HG03025 (cell line): ENCODE measurements around the gene DNTT.

Experiments
- ATAC-seq: cut with Tn5 transposase; IDR thresholded peaks from one replicate; pipeline ENCODE4 v1.9.1; 2021; ENCODE audit warnings: mild to moderate bottlenecking, moderate library complexity; ENCODE audit not compliant: unreplicated experiment, low FRiP score

Gene DNTT

GRCh38 chr10:96275685-96276418 is 28.4 kb upstream of the DNTT start:
- ATAC-seq, result no peak

DNA sequence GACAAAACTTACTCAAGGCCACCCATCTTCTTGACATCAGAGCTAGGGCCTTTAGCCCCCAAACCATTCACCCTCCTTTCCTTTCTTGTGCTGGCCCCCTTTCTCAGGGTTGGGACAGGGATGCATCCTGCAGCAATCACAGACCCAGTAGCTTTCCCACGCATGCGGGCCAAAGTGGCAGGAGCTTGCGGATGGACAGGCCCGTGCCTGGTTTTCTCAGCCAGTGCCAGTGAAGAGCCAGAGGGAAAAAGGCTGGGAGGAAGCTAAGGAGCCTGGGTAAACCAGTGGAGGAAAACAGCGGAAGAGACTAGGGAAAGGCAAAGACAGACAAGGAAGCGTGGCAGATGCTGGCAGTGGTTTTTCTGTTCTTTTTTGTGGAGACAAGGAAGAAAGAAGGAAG is 27.8 kb upstream of the DNTT start:
- ATAC-seq, result no peak

GRCh38 chr10:96276831-96277230 is 27.4 kb upstream of the DNTT start:
- no peak for ATAC-seq

GRCh38 chr10:96279191-96279641 is 25.0 kb upstream of the DNTT start:
- ATAC-seq, result no peak

DNA sequence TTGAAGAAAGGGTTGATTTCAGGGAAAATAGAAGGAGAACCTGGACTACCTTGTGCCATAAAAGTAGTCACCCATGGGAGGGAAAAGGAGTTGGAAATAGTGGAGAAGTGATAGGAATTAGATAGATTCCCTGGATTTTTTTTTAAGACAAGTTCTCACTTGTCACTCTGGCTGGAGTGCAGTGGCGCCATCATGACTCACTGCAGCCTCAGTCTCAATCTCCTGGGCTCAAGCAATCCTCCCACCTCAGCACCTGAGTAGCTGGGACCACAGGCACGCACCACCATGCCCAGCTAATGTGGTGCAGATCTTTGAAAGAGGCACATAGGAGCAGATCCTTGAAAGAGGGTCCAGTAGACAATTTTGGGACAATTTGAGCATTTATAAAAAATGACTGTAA is 23.4 kb upstream of the DNTT start:
- no peak for ATAC-seq

- ATAC-seq, result no peak
Observed at GRCh38 chr10:96281444-96282029, 22.7 kb upstream of the DNTT start.

GRCh38 chr10:96283351-96283750 is 20.9 kb upstream of the DNTT start:
- ATAC-seq, result no peak

- no peak for ATAC-seq
Observed at GRCh38 chr10:96283756-96284155, 20.5 kb upstream of the DNTT start.

GRCh38 chr10:96285331-96285752 is 18.9 kb upstream of the DNTT start:
- no peak for ATAC-seq

DNA sequence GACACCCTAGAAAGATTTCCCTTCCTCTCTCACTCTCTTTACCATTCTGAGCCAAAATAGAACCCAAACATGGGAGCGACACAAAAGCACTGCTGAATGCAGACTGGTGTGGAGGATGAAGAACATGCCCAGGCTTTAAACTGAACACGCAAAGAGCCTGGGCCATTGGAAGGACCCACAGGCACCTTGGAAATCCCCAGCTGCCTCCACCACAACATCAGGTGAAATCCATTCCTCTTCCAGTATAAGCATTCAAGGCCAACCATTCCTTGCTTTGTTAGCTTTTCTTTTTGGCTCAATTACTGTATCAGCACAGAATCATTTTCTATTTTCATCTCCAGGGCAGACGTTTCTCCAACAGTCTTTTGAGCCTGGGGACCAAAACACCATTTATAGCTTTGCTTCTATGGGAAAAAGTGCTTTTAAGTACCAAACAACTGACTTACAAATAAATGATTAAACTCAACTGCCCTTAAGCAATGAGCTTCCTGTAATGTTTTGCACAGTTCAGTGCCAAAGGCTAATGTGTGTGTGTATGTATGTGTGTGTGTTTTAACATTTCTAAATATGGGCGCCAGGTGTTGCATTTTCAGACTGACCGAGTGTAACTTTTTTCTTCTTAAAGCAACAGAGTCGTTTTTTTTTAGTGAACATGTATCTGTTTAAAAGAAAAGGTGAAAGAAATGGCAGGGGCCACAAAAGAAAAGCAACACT is 16.7 kb upstream of the DNTT start:
- ATAC-seq, result peak; percentile 37

DNA sequence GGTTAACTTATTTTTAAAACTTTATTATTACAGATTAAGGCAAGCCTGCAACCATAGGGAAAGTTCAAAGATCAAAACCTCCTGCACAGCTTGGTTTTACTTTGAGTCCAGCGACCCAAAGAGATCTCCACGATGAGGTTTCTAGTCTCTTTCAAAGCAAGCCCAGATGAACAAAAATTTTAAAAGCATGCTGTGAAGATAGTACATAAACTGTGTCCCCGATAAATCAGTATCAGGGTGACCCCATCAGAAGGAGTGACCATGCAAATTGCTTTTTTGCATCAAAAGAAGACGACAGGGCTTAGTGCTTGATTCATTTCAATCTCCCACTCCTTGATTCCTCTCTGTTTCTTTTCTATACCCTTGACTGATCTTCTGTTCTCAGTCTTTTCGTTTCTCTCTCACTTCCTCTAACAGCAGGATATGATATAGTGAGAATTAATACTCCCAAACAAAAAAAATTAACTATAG is 16.0 kb upstream of the DNTT start:
- ATAC-seq, result peak; percentile 40

DNA sequence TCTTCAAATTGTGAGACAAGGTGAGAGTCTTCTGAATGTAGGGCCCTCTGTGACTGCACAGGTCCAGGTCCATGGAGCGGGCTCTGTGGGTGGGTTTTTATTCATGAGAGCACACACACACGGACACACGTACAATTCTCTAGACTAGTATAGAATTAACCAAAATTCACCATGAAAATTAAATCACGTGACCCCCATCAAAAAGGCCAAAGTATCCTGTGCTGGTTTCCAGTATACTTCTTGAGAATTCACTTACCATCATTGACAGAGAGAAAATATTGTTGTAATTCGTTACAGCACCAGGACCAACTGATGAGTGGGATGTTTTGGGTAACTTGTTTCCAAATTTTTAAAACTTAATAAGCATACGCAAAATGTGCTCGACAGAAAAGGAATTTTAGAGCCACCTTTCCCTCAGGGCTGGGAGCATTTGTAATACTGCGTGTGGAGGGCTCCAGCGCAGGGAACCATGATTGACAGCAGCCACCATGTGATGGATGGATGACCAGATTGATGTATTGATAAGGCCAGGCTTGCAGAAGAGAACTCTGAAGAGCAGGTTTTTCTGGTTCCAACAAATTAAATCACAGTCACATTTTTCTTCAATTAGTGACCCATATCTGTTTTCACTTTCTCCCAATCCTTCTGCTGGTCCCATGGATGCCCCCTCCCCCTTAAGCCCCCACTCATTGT is 14.9 kb upstream of the DNTT start:
- ATAC-seq, result no peak

GRCh38 chr10:96290368-96291133 is 13.7 kb upstream of the DNTT start:
- ATAC-seq, result no peak

- ATAC-seq, result no peak
Observed at GRCh38 chr10:96292971-96293920, 11.0 kb upstream of the DNTT start.

DNA sequence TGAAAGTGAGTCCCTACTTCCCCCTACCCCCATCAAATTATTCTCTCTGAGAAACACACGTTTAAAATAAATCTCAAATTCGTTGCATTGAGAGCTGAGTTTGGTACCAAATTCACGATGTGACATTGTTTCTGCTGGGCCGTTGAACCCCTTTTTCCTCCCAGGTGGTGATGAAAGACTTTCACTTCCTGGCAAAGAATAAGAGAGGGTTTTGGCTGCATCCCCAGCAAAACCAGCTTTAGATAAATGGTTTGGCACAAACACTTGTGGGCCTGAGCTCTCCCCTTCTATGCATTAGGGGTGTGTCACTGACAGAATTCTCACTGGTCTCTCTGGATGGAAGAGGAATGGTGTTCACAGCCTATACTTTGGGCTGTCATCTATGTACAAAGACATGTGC is 8.8 kb upstream of the DNTT start:
- ATAC-seq, result no peak

DNA sequence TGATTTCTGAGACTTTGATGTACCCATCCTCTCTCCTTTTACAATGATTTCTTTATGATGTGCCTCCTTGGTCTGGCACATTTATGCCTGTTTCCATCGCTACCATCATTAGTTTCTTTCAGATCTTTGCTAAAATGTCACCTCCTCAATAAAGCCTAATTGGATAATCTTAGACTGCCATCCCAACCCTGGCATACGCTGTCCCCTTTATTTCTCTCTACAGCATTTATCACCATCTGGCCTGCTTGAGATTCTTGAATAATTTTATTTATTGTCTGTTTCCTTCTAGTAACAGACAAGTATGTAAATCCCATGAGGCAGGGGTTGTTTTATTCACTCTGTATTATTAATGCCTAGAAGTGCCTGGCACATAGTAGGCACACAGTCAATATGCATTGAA is 6.7 kb upstream of the DNTT start:
- ATAC-seq, result no peak

GRCh38 chr10:96298362-96298761 is 5.9 kb upstream of the DNTT start:
- no peak for ATAC-seq

GRCh38 chr10:96299383-96299782 is 4.9 kb upstream of the DNTT start:
- ATAC-seq, result no peak

DNA sequence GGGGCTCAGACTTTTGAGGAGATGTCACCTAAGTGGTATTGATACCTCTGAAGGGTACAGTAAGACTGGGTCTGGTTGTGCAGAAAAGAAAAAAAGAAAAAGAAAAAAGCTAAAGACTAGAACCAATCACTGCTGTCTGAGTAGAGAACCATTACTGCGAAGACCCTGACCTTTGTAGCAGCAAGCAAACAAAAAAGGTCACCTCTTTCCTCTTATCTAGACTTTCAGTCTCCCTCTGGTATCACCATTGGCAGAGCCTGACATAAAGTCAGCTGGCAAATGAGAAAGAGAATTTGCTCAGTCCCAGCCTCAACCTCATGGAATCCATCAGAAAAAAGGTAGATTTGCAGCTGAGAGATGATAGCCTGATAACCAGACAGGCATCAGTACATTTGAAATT is 2.6 kb upstream of the DNTT start:
- no peak for ATAC-seq
